B cell (primary cell): ENCODE measurements around the gene CCNF. TPM values are rescaled to one million over a fixed set of nuclear protein-coding genes. Genes with fewer than 3 reads are reported as not detected.

ENCODE experiments used
- ATAC-seq: fragments of 200-7000 bp; cut with Tn5 transposase; one replicate; pipeline ENCODE4 v1.10.0; 2021; ENCODE audit warnings: low read depth, mild to moderate bottlenecking, moderate number of reproducible peaks, moderate library complexity
- CTCF ChIA-PET: fragments of 350-600 bp; sonication (Branson Sonifier 250); formaldehyde crosslinking; loops from one replicate; lab custom pipeline; 2021; ENCODE audit warnings: antibody characterized with exemption, inconsistent platforms; lab: Charles Lee
- POLR2A ChIA-PET: fragments of 350-600 bp; sonication (Branson Sonifier 250); formaldehyde crosslinking; loops from one replicate; lab custom pipeline; 2021; ENCODE audit warnings: antibody characterized with exemption; lab: Charles Lee
- DNase-seq: peaks from one replicate; pipeline ENCODE4 v3.0.0; 2013
- H2AFZ ChIP-seq: 2 replicates; pipeline ENCODE4 v1.6.1; 2012; ENCODE audit warnings: mild to moderate bottlenecking, low read depth, low read length; ENCODE audit not compliant: insufficient read depth, poor library complexity, severe bottlenecking
- H3K27ac ChIP-seq, 2 donors: 1 replicate in 1 of 2; 2 replicates in 1 of 2; pipeline ENCODE4 v1.5.1; 2012 to 2013; ENCODE audit warnings: low read length in 2 of 2, mild to moderate bottlenecking in 2 of 2, moderate library complexity in 1 of 2
- H3K27me3 ChIP-seq, 4 experiments: fragments of 200-600 bp in 1 of 4; sonication (generic) in 1 of 4; replicated peaks in 1 of 4; 1 replicate in 2 of 4; 2 replicates in 2 of 4; pipeline versions ENCODE4 v1.6.1 to v1.7.0; 2013 to 2016; ENCODE audit warnings: low read length in 3 of 4, mild to moderate bottlenecking in 2 of 4, mixed read lengths in 1 of 4, moderate library complexity in 1 of 4; ENCODE audit not compliant: insufficient read depth in 4 of 4, control insufficient read depth in 3 of 4; ENCODE audit errors: control extremely low read depth in 1 of 4
- H3K36me3 ChIP-seq, 2 experiments: replicated peaks in 1 of 2; 1 replicate in 1 of 2; 2 replicates in 1 of 2; pipeline versions ENCODE4 v1.6.1 to v1.7.1; 2013; ENCODE audit warnings: low read length in 1 of 2; ENCODE audit not compliant: insufficient read depth in 2 of 2, control insufficient read depth in 1 of 2; ENCODE audit errors: control extremely low read depth in 1 of 2, extremely low read depth in 1 of 2
- H3K4me1 ChIP-seq, 2 donors: fragments of 200-600 bp in 1 of 2; sonication (generic) in 1 of 2; 1 replicate in 1 of 2; 2 replicates in 1 of 2; pipeline versions ENCODE4 v1.5.1 to v1.6.1; 2013 to 2017; ENCODE audit warnings: low read length in 2 of 2; ENCODE audit not compliant: control insufficient read depth in 2 of 2, insufficient read depth in 2 of 2
- H3K4me2 ChIP-seq: replicated peaks from 2 replicates; pipeline ENCODE3; 2012; ENCODE audit warnings: mild to moderate bottlenecking, low read depth, low read length; ENCODE audit not compliant: poor library complexity, severe bottlenecking
- H3K4me3 ChIP-seq, 5 experiments: fragments of 200-600 bp in 1 of 5; sonication (generic) in 1 of 5; 1 replicate in 3 of 5; 2 replicates in 2 of 5; pipeline versions ENCODE4 v1.5.1 to v1.7.0; 2011 to 2016; ENCODE audit warnings: low read length in 4 of 5, mild to moderate bottlenecking in 4 of 5, low read depth in 2 of 5, control low read depth in 1 of 5, moderate library complexity in 1 of 5; ENCODE audit not compliant: insufficient read depth in 1 of 5; ENCODE audit errors: control extremely low read depth in 1 of 5, extremely low read depth in 1 of 5
- H3K79me2 ChIP-seq: fragments of 200-600 bp; sonication (generic); one replicate; pipeline ENCODE4 v1.6.0; 2016; ENCODE audit warnings: low read length; ENCODE audit not compliant: control insufficient read depth, insufficient read depth
- H3K9ac ChIP-seq: fragments of 200-600 bp; sonication (generic); 2 replicates; pipeline ENCODE4 v1.6.1; 2017; ENCODE audit warnings: mild to moderate bottlenecking, low read length, moderate library complexity
- H3K9me3 ChIP-seq, 3 donors: one replicate each; pipeline versions ENCODE4 v1.6.1 to v1.7.1; 2013; ENCODE audit warnings: low read length in 2 of 3; ENCODE audit not compliant: control insufficient read depth in 2 of 3, insufficient read depth in 1 of 3; ENCODE audit errors: control extremely low read depth in 1 of 3
- H4K20me1 ChIP-seq: 2 replicates; pipeline ENCODE4 v1.6.0; 2012; ENCODE audit warnings: mild to moderate bottlenecking, low read length; ENCODE audit not compliant: insufficient read depth, control insufficient read depth, poor library complexity, severe bottlenecking
- H3K27ac Mint-ChIP-seq: one replicate; pipeline ENCODE4 v1.8.0; 2021; ENCODE audit warnings: mixed read lengths
- H3K27me3 Mint-ChIP-seq: one replicate; pipeline ENCODE4 v1.8.0; 2021; ENCODE audit warnings: mixed read lengths
- H3K4me1 Mint-ChIP-seq: one replicate; pipeline ENCODE4 v1.8.0; 2021; ENCODE audit warnings: mixed read lengths
- H3K4me3 Mint-ChIP-seq: one replicate; pipeline ENCODE4 v1.8.0; 2021; ENCODE audit warnings: mixed read lengths
- H3K9me3 Mint-ChIP-seq: one replicate; pipeline ENCODE4 v1.8.0; 2022; ENCODE audit warnings: mixed read lengths; ENCODE audit not compliant: insufficient read depth
- EZH2 ChIP-seq: IDR thresholded peaks from 2 replicates; pipeline ENCODE4 v1.6.1; 2012; ENCODE audit warnings: borderline replicate concordance, low read depth, mild to moderate bottlenecking, moderate library complexity, low read length; ENCODE audit not compliant: insufficient read depth, poor library complexity, severe bottlenecking
- WGBS: methylation state at CpG from one replicate; pipeline ENCODE4 v1.1.5; 2013; ENCODE audit warnings: missing lambda C conversion rate; ENCODE audit not compliant: insufficient coverage; 5-methylcytosine and 5-hydroxymethylcytosine counted together
- intact Hi-C: fragments of 100-400 bp; cut with micrococcal nuclease; formaldehyde crosslinking; loops from one replicate; pipeline ENCODE4 v1.10.0; 2022
- polyA plus RNA-seq: library from polyadenylated mRNA; depleted of rRNA; stranded (reverse); fragments of >200 nt; gene quantifications from 2 replicates; pipeline ENCODE4 v1.2.3, GENCODE V29; 2012
- total RNA-seq, 2 donors: library from RNA; stranded (reverse); fragments of 120-200 nt in 1 of 2; gene quantifications; 1 replicate in 1 of 2; 2 replicates in 1 of 2; pipeline versions ENCODE4 v1.2.3 to v1.2.4, GENCODE V29; 2013 to 2022
- TF ChIP-seq, protein P1 (sequence below): fragments of 200-600 bp; IDR thresholded peaks from one replicate; pipeline ENCODE4 v1.8.0; 2022; ENCODE audit warnings: antibody characterized with exemption, mild to moderate bottlenecking

CCNF gene
- total and polyA plus RNA-seq, 2 donors (not counting 1 experiment from before 2014, with no cell fraction given) = 3.2 to 5.3 TPM

DNA sequence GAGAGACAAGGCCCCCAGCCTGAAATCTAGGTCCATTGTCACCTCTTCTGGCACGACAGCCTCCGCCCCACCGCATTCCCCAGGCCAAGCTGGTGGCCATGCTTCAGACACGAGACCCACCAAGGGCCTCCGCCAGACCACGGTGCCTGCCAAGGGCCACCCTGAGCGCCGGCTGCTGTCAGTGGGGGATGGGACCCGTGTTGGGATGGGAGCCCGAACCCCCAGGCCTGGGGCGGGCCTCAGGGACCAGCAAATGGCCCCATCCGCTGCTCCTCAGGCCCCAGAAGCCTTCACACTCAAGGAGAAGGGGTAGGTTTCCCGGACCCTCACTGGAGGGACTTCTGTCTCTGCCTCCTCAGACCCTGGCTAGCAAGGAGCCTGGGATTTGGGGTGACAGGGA is 31.7 kb downstream of the CCNF start:
- CTCF ChIA-PET = interaction anchor here (1.0 kb wide), 1 partner anchor 211 kb away, joined by 3 read pairs; no protein-coding TSS in a partner anchor

More for the DNA sequence above, 31.7 kb downstream of the CCNF start:
- TF ChIP-seq, protein P1, sequence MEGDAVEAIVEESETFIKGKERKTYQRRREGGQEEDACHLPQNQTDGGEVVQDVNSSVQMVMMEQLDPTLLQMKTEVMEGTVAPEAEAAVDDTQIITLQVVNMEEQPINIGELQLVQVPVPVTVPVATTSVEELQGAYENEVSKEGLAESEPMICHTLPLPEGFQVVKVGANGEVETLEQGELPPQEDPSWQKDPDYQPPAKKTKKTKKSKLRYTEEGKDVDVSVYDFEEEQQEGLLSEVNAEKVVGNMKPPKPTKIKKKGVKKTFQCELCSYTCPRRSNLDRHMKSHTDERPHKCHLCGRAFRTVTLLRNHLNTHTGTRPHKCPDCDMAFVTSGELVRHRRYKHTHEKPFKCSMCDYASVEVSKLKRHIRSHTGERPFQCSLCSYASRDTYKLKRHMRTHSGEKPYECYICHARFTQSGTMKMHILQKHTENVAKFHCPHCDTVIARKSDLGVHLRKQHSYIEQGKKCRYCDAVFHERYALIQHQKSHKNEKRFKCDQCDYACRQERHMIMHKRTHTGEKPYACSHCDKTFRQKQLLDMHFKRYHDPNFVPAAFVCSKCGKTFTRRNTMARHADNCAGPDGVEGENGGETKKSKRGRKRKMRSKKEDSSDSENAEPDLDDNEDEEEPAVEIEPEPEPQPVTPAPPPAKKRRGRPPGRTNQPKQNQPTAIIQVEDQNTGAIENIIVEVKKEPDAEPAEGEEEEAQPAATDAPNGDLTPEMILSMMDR = no peak
- TF ChIP-seq EZH2 = no peak
- DNase-seq (no peak), ATAC-seq (no peak)
- Histone ChIP-seq H3K9me3 (no peaks in the 10 kb centered on the region), H2AFZ (no peak overlapping the region), H3K27me3 (no peaks in the 10 kb centered on the region), H3K79me2 (no peaks in the 10 kb centered on the region), H3K4me3 (no peak overlapping the region), H3K9ac (no peak overlapping the region), H3K4me2 (peak overlapping the region; percentile 100), H3K27ac (no peak overlapping the region), H4K20me1 (no peaks in the 10 kb centered on the region), H3K36me3 (no peaks in the 10 kb centered on the region), H3K4me1 (peaks cover 10 to 16% of the 10 kb centered on the region in 2 donors)
- POLR2A ChIA-PET = no interaction called here
- Mint-ChIP-seq H3K4me3 (peak overlapping the region; percentile 53), H3K27me3 (no peaks in the 10 kb centered on the region), H3K4me1 (peaks cover 6% of the 10 kb centered on the region), H3K9me3 (no peaks in the 10 kb centered on the region), H3K27ac (no peak overlapping the region)
- intact Hi-C loops = loop anchor here (1.0 kb wide), 3 partner anchors 13 to 32 kb away; partner anchors contain the start of gene CCNF
- WGBS = 97% methylated on average over 13 of the region's 13 CpGs
